Measurements from ENCODE around the gene TEX10.

Gene TEX10

GRCh38 chr9:100267211-100267610, 85.5 kb downstream of the TEX10 start:
- no peaks in the 10 kb centered on the region for H3K27me3 ChIP-seq
- H3K4me1 ChIP-seq = no peaks in the 10 kb centered on the region
- no peak overlapping the region for H3K9ac ChIP-seq
- TF ChIP-seq Cebpa-rat (IDR thresholded peaks at IDR 0.05) = no peak
- H3K9me3 ChIP-seq (replicated peaks in 1 of 11) = no peaks in the 10 kb centered on the region
- H4K20me1 ChIP-seq = no peaks in the 10 kb centered on the region
- no peak overlapping the region for H3K4me2 ChIP-seq
- H3K4me3 ChIP-seq = no peak overlapping the region
- H3K36me3 ChIP-seq = peaks cover 19 to 70% (median 42%) of the 10 kb centered on the region in 11 experiments
- H3K27ac ChIP-seq = no peak overlapping the region
